ENCODE results near the gene MPZL2.
"Not testable (repeated sequence)": the region's sequence is repeated elsewhere in the genome, so short reads cannot be mapped to it uniquely, and the experiment has no call there.

Gene MPZL2

DNA sequence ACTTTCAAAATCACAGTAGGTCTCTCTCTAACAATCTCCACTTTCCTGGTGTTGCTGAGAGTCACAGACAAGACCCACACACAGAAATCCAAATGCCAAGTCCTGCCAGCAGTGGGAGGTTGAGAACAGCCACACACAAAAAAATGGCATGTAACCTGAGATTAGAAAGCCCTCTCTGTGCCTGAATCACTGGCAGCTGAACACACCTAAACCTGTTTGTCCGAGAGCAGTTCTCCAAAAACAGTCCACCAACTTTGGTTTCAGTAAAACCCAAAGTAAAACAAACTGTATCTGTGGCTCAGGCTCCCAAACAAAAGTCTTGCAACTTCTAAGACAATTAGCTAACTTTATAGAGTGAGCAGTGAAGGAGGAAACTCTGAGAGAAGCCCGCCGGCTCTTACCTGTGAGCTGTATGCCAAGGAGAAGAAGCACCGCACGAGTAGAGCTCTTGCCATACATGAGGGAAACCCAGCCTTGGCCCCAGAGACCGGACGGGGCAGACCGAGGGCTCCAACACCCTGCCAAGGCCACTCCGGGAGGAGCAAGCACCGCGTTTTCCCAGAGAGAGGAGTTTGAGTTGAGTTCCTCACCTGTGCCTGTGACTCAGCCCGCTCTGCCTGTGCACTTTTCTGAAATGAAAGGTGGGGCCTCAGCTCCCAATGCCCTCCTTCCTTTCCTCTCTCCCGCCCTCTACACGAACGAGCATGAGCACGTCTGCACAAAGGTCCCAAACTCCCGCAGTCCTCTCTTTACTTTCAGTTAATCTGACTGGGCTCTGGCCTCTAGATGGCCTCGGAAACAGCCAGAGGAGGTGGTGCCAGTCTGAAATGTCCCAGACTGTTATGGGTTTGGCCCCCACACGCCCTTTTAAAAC is at the start of gene MPZL2:
TSS of gene MPZL2 (minus strand) at position 603 of the 874 bp plus-strand sequence. CDS start at position 459, 144 bp downstream.
- DNase-seq (ENCODE audit: low read depth): no peak

DNA sequence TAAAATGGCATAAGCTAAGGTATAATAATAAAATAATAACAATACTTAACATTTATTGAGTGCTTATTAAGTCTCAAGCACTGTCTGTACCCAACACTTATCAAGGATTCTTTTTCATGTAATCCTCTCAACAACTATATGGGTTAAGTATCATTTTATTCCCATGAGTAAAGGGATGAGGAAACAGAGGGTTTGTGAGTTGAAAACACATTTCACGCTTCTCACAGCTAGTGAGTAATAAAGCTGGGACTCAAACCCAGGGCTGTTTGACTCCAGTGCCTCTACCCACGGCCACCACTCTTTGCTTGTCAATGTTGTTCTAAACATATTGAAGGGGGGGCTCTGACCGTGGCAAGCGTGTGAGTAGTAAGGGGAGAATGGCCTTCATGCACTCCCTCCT is 49.1 kb upstream of the MPZL2 start:
- no peak for DNase-seq (ENCODE audit: low read depth)

- no peak for DNase-seq (ENCODE audit: low read depth)
Measured at GRCh38 chr11:118312328-118312727, 48.2 kb upstream of the MPZL2 start.

DNA sequence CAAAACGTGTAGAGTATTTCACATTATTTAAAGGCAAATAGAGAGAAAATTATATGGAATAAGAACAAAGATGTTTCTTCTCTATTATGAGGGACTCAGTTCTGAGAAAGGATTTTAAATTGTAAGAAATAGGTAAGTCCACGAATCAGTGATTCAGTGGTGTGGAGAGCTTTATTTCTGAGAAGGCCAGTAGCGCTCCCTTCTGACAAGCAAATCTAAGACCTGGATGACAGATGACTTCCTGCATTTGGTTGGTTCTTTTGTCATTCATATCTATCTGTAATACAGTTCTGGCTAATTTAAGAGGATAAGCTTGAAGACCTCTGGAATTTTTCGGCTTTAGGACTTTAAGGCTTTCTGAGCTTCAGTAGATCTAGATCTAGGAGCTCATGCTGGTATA is 47.4 kb upstream of the MPZL2 start:
- no peak for DNase-seq (ENCODE audit: low read depth)

DNA sequence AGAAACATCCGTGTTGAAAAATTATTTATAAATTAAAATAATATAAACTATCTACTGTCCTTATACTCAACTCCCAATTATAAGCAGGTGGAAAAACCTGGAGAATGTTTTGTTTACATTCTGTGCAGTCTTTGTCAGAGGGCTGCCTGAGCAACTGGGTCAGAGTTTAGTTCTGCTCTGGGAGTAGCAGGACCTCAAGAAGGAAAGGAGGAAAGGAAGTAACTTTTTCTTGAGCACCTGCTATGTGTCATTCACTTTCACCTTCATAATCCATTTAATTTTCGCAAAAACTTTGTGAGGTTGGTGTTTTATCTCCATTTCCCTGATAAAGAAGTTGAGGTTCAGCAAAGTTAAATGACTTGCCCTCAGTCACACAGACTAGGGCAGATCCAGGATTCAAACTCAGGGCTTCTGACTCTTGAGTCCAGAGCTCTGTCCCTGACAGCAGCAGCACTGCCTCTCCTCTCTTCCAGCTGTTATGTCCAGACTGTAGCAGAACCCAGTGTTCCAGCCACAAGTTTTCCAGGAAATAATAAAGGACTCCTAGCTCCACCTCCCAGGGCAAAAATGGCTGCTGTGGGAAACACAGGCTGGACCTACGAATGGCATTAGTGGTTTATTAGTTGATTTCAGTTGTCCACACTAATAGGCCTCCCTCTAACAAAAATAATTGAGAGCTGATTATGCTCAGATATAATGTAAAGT is 46.8 kb upstream of the MPZL2 start:
- no peak for DNase-seq (ENCODE audit: low read depth)

GRCh38 chr11:118310271-118310670 is 46.2 kb upstream of the MPZL2 start:
- DNase-seq (ENCODE audit: low read depth): no peak

DNA sequence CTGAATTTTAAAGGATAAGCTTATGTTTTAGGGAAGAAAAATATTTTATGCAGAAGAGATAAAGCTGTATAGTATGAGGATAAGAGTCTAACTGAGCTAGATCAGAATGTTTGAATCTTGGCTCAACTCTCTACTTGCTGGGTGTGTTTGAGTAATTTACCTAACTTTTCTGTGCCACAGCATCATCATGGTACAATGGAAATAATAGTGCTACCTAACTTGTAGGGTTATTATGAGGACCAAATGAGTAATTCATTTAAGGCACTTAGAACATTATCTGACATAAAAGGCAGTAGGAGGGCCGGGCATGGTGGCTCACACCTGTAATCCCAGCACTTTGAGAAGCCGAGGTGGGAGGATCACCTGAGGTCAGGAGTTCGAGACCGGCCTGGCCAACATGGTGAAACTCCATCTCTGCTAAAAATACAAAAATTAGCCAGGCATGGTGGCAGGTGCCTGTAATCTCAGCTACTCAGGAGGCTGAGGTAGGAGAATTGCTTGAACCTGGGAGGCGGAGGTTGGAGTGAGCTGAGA is 45.0 kb upstream of the MPZL2 start:
- DNase-seq (ENCODE audit: low read depth): not testable (repeated sequence)

DNA sequence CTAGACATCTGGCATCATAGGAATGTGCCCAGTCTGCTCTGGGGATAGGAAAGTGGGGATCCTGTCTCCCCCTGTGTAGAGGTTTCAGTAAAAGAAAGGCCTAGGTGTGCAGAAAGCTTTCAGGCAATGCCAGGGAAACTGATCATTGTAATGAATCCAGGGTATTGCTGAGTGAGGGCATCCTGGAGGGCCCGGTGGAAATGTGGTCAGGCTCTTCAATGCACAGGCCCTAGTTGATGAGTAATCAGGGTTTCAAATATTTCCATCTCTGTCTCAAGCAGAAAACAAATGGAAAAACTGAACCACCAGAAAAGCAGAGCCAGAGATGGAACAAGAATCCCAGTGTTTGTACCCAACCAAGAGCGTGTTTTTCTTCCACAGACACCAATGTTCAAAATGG is 42.5 kb upstream of the MPZL2 start:
- DNase-seq (ENCODE audit: low read depth): no peak

- DNase-seq (ENCODE audit: low read depth): no peak
Measured at GRCh38 chr11:118305726-118306125, 41.6 kb upstream of the MPZL2 start.

- no peak for DNase-seq (ENCODE audit: low read depth)
Measured at GRCh38 chr11:118304568-118305248, 40.6 kb upstream of the MPZL2 start, which contains the start of gene CD3E. Gene CD3E, plus strand, starts transcription at chr11:118304730. Its CDS starts 223 bp downstream, at chr11:118304953.

GRCh38 chr11:118304227-118304567 is 40.1 kb upstream of the MPZL2 start:
- DNase-seq (ENCODE audit: low read depth): no peak

GRCh38 chr11:118301600-118302195 is 37.6 kb upstream of the MPZL2 start:
- no peak for DNase-seq (ENCODE audit: low read depth)

GRCh38 chr11:118295815-118296454 is 31.8 kb upstream of the MPZL2 start:
- DNase-seq (ENCODE audit: low read depth): no peak

GRCh38 chr11:118295199-118295598 is 31.1 kb upstream of the MPZL2 start:
- DNase-seq (ENCODE audit: low read depth): no peak

GRCh38 chr11:118294053-118294452 is 30.0 kb upstream of the MPZL2 start:
- no peak for DNase-seq (ENCODE audit: low read depth)

DNA sequence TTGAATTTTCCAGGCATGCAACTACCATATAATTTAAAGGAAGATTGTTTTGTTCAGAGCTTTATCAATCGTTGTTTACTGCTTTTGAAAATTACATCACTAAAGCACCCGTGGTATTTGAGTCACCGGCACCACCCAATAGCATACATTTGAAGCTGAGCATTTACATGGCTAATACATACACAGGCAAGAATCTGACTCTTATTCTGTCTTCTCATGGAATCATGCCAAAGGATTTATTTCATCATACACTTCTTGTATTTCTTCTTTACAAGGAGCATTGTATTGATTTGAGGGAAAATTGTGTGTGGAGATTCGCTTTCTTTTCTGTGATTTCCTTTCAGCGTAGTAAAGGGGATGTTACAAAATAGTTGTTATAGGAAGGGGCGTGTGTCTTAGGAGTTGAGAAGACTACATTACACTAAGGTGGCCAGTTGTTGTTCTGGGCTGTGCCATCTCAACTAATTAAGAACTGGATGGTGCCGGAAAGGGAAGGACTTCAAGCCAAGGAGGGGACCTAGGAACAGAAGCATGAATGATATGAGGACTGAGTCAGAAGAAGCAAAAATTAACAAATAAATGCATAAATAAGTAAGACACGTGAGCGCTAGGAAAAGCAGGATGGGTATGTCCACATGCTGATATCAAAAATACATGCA is 27.5 kb upstream of the MPZL2 start:
- DNase-seq (ENCODE audit: low read depth): no peak

DNA sequence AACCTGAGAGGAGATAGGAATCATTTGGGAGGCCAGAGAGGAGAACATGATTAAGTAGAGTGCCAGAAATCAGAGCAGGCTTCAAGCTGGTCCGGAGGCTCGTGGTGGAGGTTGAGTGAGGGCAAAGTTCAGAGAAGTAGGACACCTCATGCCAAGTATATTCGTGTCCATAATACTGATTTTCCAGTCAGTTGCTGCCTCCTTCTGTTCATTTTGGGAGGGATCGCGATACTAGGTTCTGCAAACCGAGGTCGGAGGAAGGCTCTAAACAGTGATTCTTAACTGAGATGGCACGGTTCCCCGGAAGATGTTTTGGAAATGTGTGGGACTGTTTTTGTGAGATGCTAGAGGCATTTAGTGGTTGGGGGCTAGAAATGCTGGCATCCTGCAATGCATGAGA is 26.8 kb upstream of the MPZL2 start:
- no peak for DNase-seq (ENCODE audit: low read depth)

DNA sequence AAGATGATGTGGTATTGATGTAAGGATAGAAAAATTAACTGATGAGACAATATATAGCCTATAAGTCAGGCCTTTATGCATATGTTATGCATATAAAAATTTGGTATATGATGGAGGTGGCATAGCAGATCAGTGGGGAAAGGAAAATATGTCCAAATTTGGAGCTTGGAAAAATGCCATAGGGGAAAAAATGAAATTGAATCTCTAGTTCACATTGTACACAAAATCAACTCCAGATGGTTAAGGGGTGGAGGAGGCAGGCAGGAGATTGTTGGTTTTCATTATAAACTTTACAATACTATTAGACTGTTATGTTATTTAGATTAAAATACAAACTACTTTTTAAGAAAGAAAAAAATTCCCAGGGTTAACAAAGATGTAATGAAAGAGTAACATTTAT is 25.3 kb upstream of the MPZL2 start:
- no peak for DNase-seq (ENCODE audit: low read depth)

DNA sequence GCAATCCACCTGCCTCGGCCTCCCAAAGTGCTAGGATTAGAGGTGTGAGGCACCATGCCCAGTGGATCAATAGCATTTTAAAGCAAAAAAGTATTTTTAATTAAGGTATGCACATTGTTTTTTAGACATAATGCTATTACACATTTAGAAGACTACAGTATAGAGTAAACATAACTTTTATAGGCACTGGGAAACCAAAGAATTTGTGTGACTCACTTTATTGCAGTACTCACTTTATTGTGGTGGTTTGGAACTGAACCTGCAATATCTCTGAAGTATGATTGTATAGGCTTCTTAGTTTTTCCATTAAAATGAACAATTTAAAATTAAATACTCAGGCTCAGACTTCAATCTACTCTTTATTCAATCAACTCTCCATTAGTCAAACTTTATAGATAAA is 22.9 kb upstream of the MPZL2 start:
- no peak for DNase-seq (ENCODE audit: low read depth)

DNA sequence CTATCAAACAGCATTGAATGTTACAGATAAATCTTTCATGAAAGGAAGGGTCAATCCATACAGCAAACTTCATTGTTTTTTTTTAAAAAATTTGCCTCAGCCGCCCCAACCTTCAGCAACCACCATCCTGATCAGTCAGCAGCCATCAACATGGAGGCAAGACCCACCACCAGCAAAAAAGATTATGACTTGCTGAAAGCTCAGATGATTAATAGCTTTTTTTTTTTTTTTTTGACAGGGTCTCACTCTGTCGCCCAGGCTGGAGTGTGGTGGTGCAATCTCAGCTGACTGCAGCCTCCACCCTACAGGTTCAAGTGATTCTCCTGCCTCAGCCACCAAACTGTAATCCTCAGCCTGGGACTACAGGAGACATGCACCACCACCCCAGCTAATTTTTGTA is 22.4 kb upstream of the MPZL2 start:
- DNase-seq (ENCODE audit: low read depth): no peak

- DNase-seq (ENCODE audit: low read depth): no peak
Measured at GRCh38 chr11:118283756-118284350, 19.8 kb upstream of the MPZL2 start.

Data from HS-5 (cell line).